CD4-positive, alpha-beta T cell treated with Interleukin-2 at 100 ng/mL for 4 hours (primary cell): ENCODE measurements around the gene CCSER1.

ENCODE experiments used
- DNase-seq: peaks from one replicate; pipeline ENCODE4 v3.0.0-alpha.2; 2020; ENCODE audit warnings: low spot score

The CCSER1 gene

GRCh38 chr4:90128961-90129495 lies 1.8 kb downstream of the CCSER1 start:
- no peak for DNase-seq

GRCh38 chr4:90130076-90130475 lies 2.9 kb downstream of the CCSER1 start:
- DNase-seq, result no peak

DNA sequence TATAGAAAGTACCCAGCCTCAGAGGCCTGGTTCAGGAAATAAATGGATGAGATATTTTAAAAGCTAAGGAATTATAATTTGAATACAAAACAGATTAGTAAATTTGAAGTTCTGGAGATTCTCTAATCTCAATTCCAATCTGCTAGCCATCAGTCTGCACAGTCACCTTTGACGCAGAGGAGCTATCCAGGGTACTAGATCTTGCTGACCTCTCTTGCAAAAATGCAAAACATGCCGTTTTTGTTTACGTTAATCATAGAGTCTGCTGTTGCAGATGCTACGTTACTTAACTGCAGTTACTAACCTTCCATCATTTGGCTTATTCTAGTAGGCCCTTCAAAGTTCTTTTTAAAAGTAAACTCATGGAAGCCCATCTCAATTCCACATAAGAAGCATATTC lies 10.4 kb downstream of the CCSER1 start:
- DNase-seq, result no peak

DNA sequence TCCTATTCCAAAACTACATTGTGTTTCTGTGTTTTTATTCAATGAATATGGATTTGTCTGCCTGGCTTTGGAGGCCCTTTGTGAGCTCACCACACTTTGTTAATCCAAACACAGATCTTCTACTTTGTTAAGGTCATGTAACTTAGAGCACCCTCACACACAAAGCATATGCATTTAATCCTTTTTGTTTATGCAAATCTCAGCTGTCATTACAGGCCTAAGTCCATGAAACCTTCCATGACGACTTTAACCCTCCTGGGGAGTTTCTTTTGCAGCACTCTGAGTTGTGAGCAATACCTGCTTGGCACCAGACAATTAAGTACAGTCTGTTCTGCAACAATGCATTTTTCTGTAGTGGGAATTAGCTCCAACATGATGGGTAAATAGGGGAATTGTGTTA lies 14.9 kb downstream of the CCSER1 start:
- DNase-seq, result no peak

GRCh38 chr4:90145319-90145718 lies 18.1 kb downstream of the CCSER1 start:
- DNase-seq, result no peak

- DNase-seq, result no peak
These were observed 19.1 kb downstream of the CCSER1 start for GRCh38 chr4:90146306-90146705.

GRCh38 chr4:90148574-90149148 lies 21.5 kb downstream of the CCSER1 start:
- no peak for DNase-seq

- DNase-seq, result no peak
These were observed 24.8 kb downstream of the CCSER1 start for GRCh38 chr4:90152024-90152423.

DNA sequence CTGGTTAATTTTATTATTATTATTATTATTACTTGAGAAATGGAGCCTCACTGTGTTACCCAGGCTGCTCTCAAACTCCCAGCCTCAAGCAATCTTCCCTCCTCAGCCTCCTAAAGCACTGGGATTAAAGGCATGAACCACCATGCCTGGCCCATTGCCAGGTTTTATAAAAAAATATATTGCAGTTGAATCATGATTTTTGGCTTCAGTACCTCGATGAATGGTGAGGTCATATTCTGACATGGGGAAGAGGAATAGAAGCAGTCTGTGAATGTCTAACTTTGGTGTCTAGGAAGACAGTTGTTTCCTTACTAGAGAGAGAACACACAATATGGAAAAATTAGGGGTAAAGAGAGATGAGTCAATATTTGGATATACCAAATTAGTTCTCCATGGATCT lies 32.0 kb downstream of the CCSER1 start:
- no peak for DNase-seq

- DNase-seq, result no peak
These were observed 32.9 kb downstream of the CCSER1 start for GRCh38 chr4:90160044-90160443.

GRCh38 chr4:90162566-90162965 lies 35.4 kb downstream of the CCSER1 start:
- no peak for DNase-seq

DNA sequence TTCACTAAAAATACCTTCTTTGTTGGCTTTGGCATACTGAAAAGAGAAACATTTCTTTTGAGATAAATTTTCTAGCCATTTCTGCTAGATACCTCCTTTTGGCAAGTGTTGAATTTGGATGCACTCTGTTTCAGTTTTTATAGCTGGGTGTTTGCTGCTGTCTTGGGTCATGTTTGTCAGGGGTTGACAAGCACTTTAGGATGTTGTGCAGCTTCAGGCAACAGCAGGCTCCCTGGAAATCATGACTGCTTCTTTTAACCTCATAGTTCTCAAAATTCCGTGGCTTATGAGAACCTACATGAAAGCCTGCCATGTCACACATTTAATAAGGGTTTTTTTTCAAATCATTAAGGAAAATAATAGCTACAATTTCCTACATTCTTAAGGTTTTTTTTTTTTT lies 36.7 kb downstream of the CCSER1 start:
- no peak for DNase-seq

- no peak for DNase-seq
These were observed 38.7 kb downstream of the CCSER1 start for GRCh38 chr4:90165883-90166282.

DNA sequence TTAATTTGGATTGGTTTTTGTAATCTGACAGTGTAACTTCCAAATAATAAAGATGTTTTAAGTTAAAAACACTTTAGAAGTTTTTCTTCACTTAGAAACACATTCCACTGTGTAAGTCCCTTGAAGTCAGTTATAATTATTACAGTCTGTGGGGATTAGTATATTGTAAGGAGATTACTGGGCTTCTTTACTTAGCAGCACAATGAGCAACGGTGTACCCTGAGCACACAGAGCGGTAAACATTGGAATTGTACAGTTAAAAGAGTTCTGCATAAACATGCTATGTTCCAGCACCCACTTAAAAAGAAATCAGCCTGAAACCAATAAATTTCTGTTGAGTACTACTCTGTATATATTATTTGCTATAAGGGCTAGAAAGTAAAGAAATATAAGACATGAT lies 44.3 kb downstream of the CCSER1 start:
- no peak for DNase-seq

- DNase-seq, result no peak
These were observed 47.4 kb downstream of the CCSER1 start for GRCh38 chr4:90174621-90175023.

DNA sequence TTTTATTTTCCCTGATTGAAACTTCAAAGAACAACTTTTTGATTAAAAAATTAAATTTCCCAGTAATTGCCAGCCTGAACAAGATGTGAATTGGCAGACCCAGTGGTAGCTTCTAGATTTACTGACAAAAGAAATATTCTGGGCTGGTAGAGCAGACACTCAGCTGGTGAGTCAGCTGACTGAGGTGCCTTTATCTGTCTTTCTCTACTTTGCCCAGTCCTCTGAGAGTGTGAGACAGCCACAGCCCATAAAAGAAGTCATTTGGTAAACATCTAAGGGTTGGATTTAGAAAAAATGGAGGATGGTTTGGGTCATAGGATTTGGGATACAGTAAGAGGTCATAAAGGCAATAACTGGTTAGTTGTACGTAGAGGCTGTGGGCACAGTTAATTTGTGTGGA lies 54.5 kb downstream of the CCSER1 start:
- no peak for DNase-seq

- no peak for DNase-seq
These were observed 56.1 kb downstream of the CCSER1 start for GRCh38 chr4:90183254-90183653.

DNA sequence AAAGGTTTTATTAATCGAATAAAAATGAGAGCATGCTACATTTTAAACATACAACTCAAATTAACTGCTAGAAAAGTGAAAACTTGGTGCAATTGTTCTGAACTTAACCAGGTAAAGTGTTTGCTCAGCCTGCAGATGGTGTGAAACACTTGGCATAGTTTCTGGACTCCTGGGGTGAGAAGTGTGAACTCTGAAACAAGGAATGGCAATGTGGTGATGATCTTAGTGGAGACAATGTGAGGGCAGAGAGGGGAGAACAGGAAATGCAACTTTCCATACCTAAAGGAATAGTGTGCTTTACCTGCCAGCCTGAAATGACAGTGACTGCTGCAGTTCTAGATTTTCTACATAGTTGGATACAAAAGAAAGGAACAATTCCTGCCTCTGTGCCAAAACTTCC lies 57.4 kb downstream of the CCSER1 start:
- no peak for DNase-seq

DNA sequence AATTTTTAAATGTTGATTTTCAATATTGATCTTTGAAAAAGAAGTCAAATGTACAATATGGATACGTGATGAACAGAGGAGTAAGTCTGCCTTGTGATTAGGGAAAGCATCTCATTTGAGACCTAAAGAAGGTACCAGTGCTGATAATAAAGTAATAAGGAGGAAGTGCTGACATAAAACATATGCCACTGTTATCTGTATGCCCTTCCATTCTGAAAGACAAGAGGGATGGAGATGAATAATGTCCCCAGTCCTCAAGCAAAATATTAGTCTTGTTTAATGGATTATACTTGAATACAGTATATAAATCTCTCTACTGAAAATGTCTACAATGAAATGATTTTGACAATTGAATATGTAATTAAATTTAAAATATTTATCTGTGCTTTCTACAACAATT lies 58.2 kb downstream of the CCSER1 start:
- no peak for DNase-seq

DNA sequence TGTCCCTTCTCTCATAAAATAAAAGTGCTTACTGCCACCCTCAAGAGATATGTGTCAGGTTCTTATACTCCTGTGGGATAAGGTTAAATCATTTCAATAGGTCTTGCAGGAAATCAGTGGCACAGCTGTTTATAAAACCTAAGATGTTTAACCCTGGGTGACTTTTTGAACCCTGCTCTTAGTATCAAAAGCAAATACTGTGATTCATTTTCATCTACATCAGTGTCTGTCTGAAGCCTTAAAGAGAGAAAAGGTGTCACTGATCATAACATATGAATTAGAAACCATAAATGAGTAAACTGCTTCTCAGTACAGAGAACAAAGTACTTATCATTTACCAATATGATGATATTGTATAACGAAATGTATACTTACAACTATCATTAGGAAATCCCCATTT lies 59.0 kb downstream of the CCSER1 start:
- no peak for DNase-seq

GRCh38 chr4:90187148-90187884 lies 60.1 kb downstream of the CCSER1 start:
- no peak for DNase-seq

- DNase-seq, result no peak
These were observed 62.0 kb downstream of the CCSER1 start for GRCh38 chr4:90189178-90189577.

- DNase-seq, result no peak
These were observed 62.8 kb downstream of the CCSER1 start for GRCh38 chr4:90189946-90190345.

DNA sequence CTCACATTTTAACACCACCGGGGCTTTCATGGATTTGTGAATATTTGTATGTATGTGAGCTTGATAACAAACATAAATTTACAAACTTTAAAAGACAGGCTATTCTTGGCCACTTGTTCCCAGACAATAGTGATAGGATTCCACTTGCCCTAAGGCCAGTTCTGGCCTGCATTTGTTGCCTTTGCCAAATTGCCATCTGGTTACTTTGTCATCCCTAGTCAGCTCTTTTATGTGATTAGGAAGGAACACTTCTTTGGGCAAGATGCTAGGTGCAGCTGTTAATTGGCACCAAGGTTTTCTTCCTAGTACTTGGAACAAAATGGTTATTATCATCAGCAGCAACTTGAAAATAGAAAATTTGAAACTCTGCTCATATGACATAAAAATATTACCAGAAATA lies 63.3 kb downstream of the CCSER1 start:
- no peak for DNase-seq
